Measurements from ENCODE around the gene RFTN1. TPM values are rescaled to one million over a fixed set of nuclear protein-coding genes. Genes with fewer than 3 reads are reported as not detected.

RFTN1 gene
- total and polyA plus RNA-seq, 10 of the 15 experiments (the other 5 are each of a cell fraction or from before 2014, with no cell fraction given) = 20.6 to 213 (median 147) TPM

GRCh38 chr3:16478516-16478915 lies 35.0 kb downstream of the RFTN1 start (continued):
- TF ChIP-seq PRDM15 (CRISPR knock-in tag; IDR thresholded peaks at IDR 0.05) (no peak), RELA (IDR thresholded peaks at IDR 0.05; ENCODE audit: borderline replicate concordance, partially characterized antibody) (no peak), FOXM1 (IDR thresholded peaks at IDR 0.05; ENCODE audit: low read depth, low read length) (no peak), TCF3 (IDR thresholded peaks at IDR 0.05; ENCODE audit: borderline replicate concordance, insufficient read depth, low read depth, low read length) (no peak), ZNF622 (IDR thresholded peaks at IDR 0.05) (no peak)

GRCh38 chr3:16477521-16477920 lies 36.0 kb downstream of the RFTN1 start:
- 87% methylated on average over 3 of the region's 3 CpGs for WGBS (ENCODE audit: insufficient coverage, insufficient replicate concordance, low lambda C conversion rate, missing lambda C conversion rate)
- ATAC-seq (no peak), DNase-seq (ENCODE audit: low read depth, low spot score) (no peak), FAIRE-seq (no peak)
- no peaks in the 10 kb centered on the region for H3K27me3 ChIP-seq (replicated peaks in 1 of 2; ENCODE audit: control insufficient read depth in 2 of 2, insufficient read depth in 2 of 2, low read length in 1 of 2)
- no peaks in the 10 kb centered on the region for H4K20me1 ChIP-seq (ENCODE audit: control insufficient read depth, insufficient read depth)
- H3K4me2 ChIP-seq (ENCODE audit: control insufficient read depth, insufficient read depth) = no peak overlapping the region
- BruUV-seq (replicated peaks) = no TSS peak
- ChIA-PET RAD21 (ENCODE audit: unreplicated experiment) (interaction anchor here (1.1 to 1.7 kb wide), 3 partner anchors 35 to 98 kb away, joined by 3 to 4 read pairs (median 3); no protein-coding TSS in a partner anchor), CTCF (interaction anchor here (1.1 to 1.8 kb wide), 4 partner anchors 15 to 28 kb away, joined by 3 to 8 read pairs (median 4); no protein-coding TSS in a partner anchor), POLR2A (interaction anchor here (0.7 to 2.5 kb wide), 6 partner anchors 8 to 71 kb away, joined by 3 to 9 read pairs (median 4); no protein-coding TSS in a partner anchor), SMC1A (ENCODE audit: uncharacterized antibody, unreplicated experiment) (interaction anchor here (0.7 to 11.7 kb wide), 6 partner anchors 10 to 140 kb away, joined by 3 to 295 read pairs (median 6); partner anchors contain the start of gene RFTN1)
- H3K4me3 ChIP-seq = no peak overlapping the region
- no peaks in the 10 kb centered on the region; the same call in 2 of the 3 replicates for H3K9me3 ChIP-seq (replicated peaks; ENCODE audit: control insufficient read depth, insufficient read depth, low read length)
- peaks cover 19% of the 10 kb centered on the region for H3K4me1 ChIP-seq (ENCODE audit: control insufficient read depth, insufficient read depth, low read length)
- H3K79me2 ChIP-seq (ENCODE audit: control insufficient read depth, insufficient read depth, low read length) = peaks cover 66% of the 10 kb centered on the region
- in situ Hi-C loops (cut with MboI) = no loop called here
- H2AFZ ChIP-seq (ENCODE audit: control insufficient read depth, low read depth, low read length) = no peak overlapping the region
- TF ChIP-seq ELK1 (IDR thresholded peaks at IDR 0.05; ENCODE audit: low read depth, low read length) (no peak), MYC (IDR thresholded peaks at IDR 0.05; ENCODE audit: insufficient read depth, insufficient read length, insufficient replicate concordance, low read length, severe bottlenecking) (no peak), PRDM15 (CRISPR knock-in tag; IDR thresholded peaks at IDR 0.05) (no peak)
- intact Hi-C loops (cut with micrococcal nuclease; ENCODE audit: unreplicated experiment) = no loop called here
- H3K9ac ChIP-seq (ENCODE audit: control insufficient read depth, insufficient read depth, low read length) = no peak overlapping the region
- no peak overlapping the region for H3K27ac ChIP-seq (ENCODE audit: control insufficient read depth, insufficient read depth)
- peaks cover 25 to 36% of the 10 kb centered on the region in 2 experiments for H3K36me3 ChIP-seq (ENCODE audit: control insufficient read depth in 2 of 2, insufficient read depth in 2 of 2, low read length in 1 of 2)
